HepG2 (cell line): ENCODE data around the gene TAF13. TPM values are rescaled to one million over a fixed set of nuclear protein-coding genes. Genes with fewer than 3 reads are reported as not detected.

Experiments used
- ATAC-seq: fragments of 200-7000 bp; cut with Tn5 transposase; 3 replicates; pipeline ENCODE4 v1.9.1; 2020; ENCODE audit warnings: mild to moderate bottlenecking, moderate library complexity
- BruUV-seq: library from RNA; stranded (reverse); fragments of 400-500 nt; replicated peaks from 2 replicates; lab custom pipeline; 2021; lab: Mats Ljungman, UMichigan
- CTCF ChIA-PET: fragments of 300-600 bp; formaldehyde crosslinking; extraction: SDS; loops from one replicate; lab custom pipeline; 2021; ENCODE audit warnings: low total read pairs, inconsistent platforms, low intra/inter-chr PET ratio; lab: Yijun Ruan, JAX
- POLR2A ChIA-PET: fragments of 350-600 bp; sonication (Branson Sonifier 250); formaldehyde crosslinking; loops from one replicate; lab custom pipeline; 2020; ENCODE audit warnings: antibody characterized with exemption, inconsistent platforms; lab: Yijun Ruan, JAX
- DNase-seq: peaks from one replicate; pipeline ENCODE4 v3.0.0-alpha.2; 2015; ENCODE audit warnings: low spot score
- FAIRE-seq: peaks from 3 replicates; lab custom pipeline; 2011; peaks lifted over from hg19 to GRCh38; lab: Jason Lieb, UNC
- H2AFZ ChIP-seq: one replicate; pipeline ENCODE4 v1.6.1; 2011; ENCODE audit warnings: low read length, inconsistent platforms
- H3K27ac ChIP-seq: fragments of 300-600 bp; 3 replicates; pipeline ENCODE4 v1.8.0; 2011; ENCODE audit warnings: mixed run types, mild to moderate bottlenecking, mixed read lengths, low read length, inconsistent platforms; ENCODE audit not compliant: insufficient read depth; ENCODE audit errors: extremely low read length
- H3K27me3 ChIP-seq, 2 experiments: fragments of 200-600 bp in 1 of 2; 2 replicates in 1 of 2; 3 replicates in 1 of 2; pipeline versions ENCODE4 v1.6.0 to v1.8.0; 2011; ENCODE audit warnings: low read length in 2 of 2, mild to moderate bottlenecking in 2 of 2, moderate library complexity in 2 of 2, inconsistent platforms in 1 of 2; ENCODE audit not compliant: insufficient read depth in 2 of 2, control insufficient read depth in 1 of 2
- H3K36me3 ChIP-seq, 2 experiments: fragments of 200-600 bp in 1 of 2; replicated peaks in 1 of 2; 2 replicates in 1 of 2; 3 replicates in 1 of 2; pipeline versions ENCODE4 v1.5.1 to v1.8.0; 2011; ENCODE audit warnings: low read length in 2 of 2, inconsistent platforms in 1 of 2; ENCODE audit not compliant: insufficient read depth in 2 of 2, control insufficient read depth in 1 of 2
- H3K4me1 ChIP-seq: 2 replicates; pipeline ENCODE4 v1.5.1; 2012; ENCODE audit warnings: low read length, inconsistent platforms; ENCODE audit not compliant: insufficient read depth
- H3K4me2 ChIP-seq: 2 replicates; pipeline ENCODE4 v1.6.0; 2011; ENCODE audit warnings: low read depth, low read length, inconsistent platforms
- H3K4me3 ChIP-seq, 3 experiments: fragments of 200-600 bp in 1 of 3; sonication (generic), shearing (Covaris generic) in 1 of 3; replicated peaks in 1 of 3; 2 replicates each; pipeline ENCODE4 v1.5.1; 2011 to 2016; ENCODE audit warnings: low read length in 3 of 3, inconsistent platforms in 2 of 3, low read depth in 2 of 3, mild to moderate bottlenecking in 2 of 3, control low read depth in 1 of 3, mixed read lengths in 1 of 3; ENCODE audit not compliant: insufficient read depth in 1 of 3
- H3K79me2 ChIP-seq: one replicate; pipeline ENCODE4 v1.6.1; 2011; ENCODE audit warnings: low read length, inconsistent platforms; ENCODE audit not compliant: insufficient read depth
- H3K9ac ChIP-seq: 2 replicates; pipeline ENCODE4 v1.6.0; 2011; ENCODE audit warnings: mild to moderate bottlenecking, low read depth, low read length, inconsistent platforms; ENCODE audit not compliant: insufficient read depth
- H3K9me3 ChIP-seq: 2 replicates; pipeline ENCODE4 v1.5.1; 2012; ENCODE audit warnings: mild to moderate bottlenecking, low read length
- H4K20me1 ChIP-seq: 2 replicates; pipeline ENCODE4 v1.6.0; 2011; ENCODE audit warnings: inconsistent platforms, mild to moderate bottlenecking, low read length, moderate library complexity; ENCODE audit not compliant: insufficient read depth
- HES4 ChIP-seq: sonication (generic); formaldehyde crosslinking; IDR thresholded peaks from 2 replicates; pipeline ENCODE4 v1.9.0; 2021; ENCODE audit warnings: mild to moderate bottlenecking, missing genetic modification reagents, borderline replicate concordance
- HOXA9 ChIP-seq: sonication (generic); formaldehyde crosslinking; IDR thresholded peaks from 2 replicates; pipeline ENCODE4 v1.8.1; 2022; ENCODE audit warnings: missing genetic modification reagents, mild to moderate bottlenecking, moderate library complexity, borderline replicate concordance
- MLXIP ChIP-seq: sonication (generic); formaldehyde crosslinking; IDR thresholded peaks from 2 replicates; pipeline ENCODE4 v1.9.0; 2021; ENCODE audit warnings: missing genetic modification reagents, borderline replicate concordance
- RBM22 ChIP-seq: fragments of 200-400 bp; formaldehyde crosslinking; optimal IDR thresholded peaks from 2 replicates; pipeline ENCODE3; 2017; ENCODE audit warnings: mild to moderate bottlenecking, low read length, moderate library complexity
- TBP ChIP-seq: sonication (generic); formaldehyde crosslinking; IDR thresholded peaks from 2 replicates; pipeline ENCODE4 v1.5.0; 2020; ENCODE audit warnings: missing genetic modification reagents
- ZNF292 ChIP-seq: sonication (generic); formaldehyde crosslinking; IDR thresholded peaks from 2 replicates; pipeline ENCODE4 v1.8.1; 2022; ENCODE audit warnings: mild to moderate bottlenecking, low read depth, missing genetic modification reagents, borderline replicate concordance
- ZNF749 ChIP-seq: sonication (generic); formaldehyde crosslinking; IDR thresholded peaks from 2 replicates; pipeline ENCODE4 v1.8.0; 2022; ENCODE audit warnings: mild to moderate bottlenecking, missing genetic modification reagents, moderate library complexity, borderline replicate concordance
- ZNF772 ChIP-seq: sonication (generic); formaldehyde crosslinking; IDR thresholded peaks from 2 replicates; pipeline ENCODE4 v1.5.0; 2020; ENCODE audit warnings: mild to moderate bottlenecking, missing genetic modification reagents
- ZSCAN9 ChIP-seq: IDR thresholded peaks from 2 replicates; pipeline ENCODE4 v1.6.1; 2016; ENCODE audit warnings: borderline replicate concordance
- WGBS: methylation state at CpG from one replicate; pipeline ENCODE4 v1.1.6; 2017; ENCODE audit warnings: low lambda C conversion rate; 5-methylcytosine and 5-hydroxymethylcytosine counted together
- in situ Hi-C: cut with HindIII; loops from 2 replicates; pipeline ENCODE4 v1.10.0; 2017; ENCODE audit warnings: low pct_unique_long_range_greater_than_20kb; ENCODE audit not compliant: extremely low pct_ligation_motif_present
- intact Hi-C: fragments of 100-400 bp; cut with micrococcal nuclease; formaldehyde crosslinking; loops from one replicate; pipeline ENCODE4 v1.10.0; 2022; ENCODE audit not compliant: unreplicated experiment
- polyA plus RNA-seq, 8 experiments: library from polyadenylated mRNA; depleted of rRNA in 3 of 8; stranded (reverse) in 7 of 8; unstranded in 1 of 8; fragments of >200 nt; fragmentation: Illumina TruSeq in 4 of 8; extraction: Trizol in 4 of 8; gene quantifications; 2 replicates each; pipeline versions ENCODE4 v1.2.1 to v1.2.3, GENCODE V29; 2011 to 2016; ENCODE audit warnings: low read depth in 4 of 8, missing spikeins in 1 of 8, mixed read lengths in 1 of 8; ENCODE audit not compliant: insufficient read depth in 1 of 8
- total RNA-seq, 5 experiments: library from RNA; depleted of rRNA; stranded (reverse); fragments of >200 nt; fragmentation: Illumina TruSeq; extraction: Trizol; gene quantifications; 2 replicates each; pipeline ENCODE4 v1.2.3, GENCODE V29; 2016; ENCODE audit warnings: low read depth in 1 of 5
- TF ChIP-seq, protein P1 (sequence below): sonication (generic); formaldehyde crosslinking; IDR thresholded peaks from 2 replicates; pipeline ENCODE4 v1.5.1; 2020; ENCODE audit warnings: mild to moderate bottlenecking, missing genetic modification reagents, moderate library complexity
- TF ChIP-seq, protein P2 (sequence below): IDR thresholded peaks from 2 replicates; pipeline ENCODE4 v1.6.1; 2016
- TF ChIP-seq, protein P3 (sequence below), 2 experiments: sonication (generic) in 1 of 2; formaldehyde crosslinking in 1 of 2; IDR thresholded peaks; 2 replicates each; pipeline versions ENCODE4 v1.4.0 to v1.6.1; 2018 to 2020; ENCODE audit warnings: missing genetic modification reagents in 2 of 2, borderline replicate concordance in 1 of 2, low read depth in 1 of 2, mild to moderate bottlenecking in 1 of 2, missing biosample characterization in 1 of 2

TAF13 gene
- total and polyA plus RNA-seq, 2 of the 13 experiments (the other 11 are each of a cell fraction or from before 2014, with no cell fraction given), result 11.5 to 36.3 TPM

DNA sequence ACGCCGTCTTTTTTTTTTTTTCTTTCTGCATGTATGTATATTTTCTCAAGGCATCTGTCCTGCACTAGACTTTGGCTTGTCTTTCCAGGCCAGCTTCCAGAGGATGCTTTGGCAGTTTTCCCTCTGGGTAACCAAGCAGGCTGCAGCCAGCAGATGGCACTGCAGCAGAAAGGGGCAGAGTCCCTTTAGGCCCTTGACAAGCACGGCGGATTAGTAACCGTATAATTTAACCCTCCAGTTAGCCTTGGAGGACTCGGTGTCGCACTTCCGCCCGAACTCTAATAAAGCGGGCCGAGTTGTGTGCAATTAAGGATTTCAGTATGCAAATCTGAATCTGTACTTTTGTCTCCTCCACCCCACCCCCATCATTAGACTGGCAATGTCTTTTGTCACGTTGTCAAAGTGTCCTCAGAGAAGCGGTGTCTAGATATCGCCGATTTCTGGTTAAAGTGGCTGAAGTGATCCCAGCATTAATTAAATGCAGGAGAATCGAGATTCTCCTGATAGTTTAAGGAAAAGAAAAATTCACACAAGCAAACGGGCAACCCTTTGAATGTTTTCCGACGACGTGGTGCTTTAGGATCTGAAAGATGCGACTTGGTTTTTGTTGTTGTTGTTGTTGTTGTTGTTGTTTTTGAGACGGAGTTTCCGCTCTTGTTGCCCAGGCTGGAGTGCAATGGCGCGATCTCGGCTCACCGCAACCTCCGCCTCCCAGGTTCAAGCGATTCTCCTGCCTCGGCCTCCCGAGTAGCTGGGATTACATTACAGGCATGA, 13.6 kb upstream of the TAF13 start (continued):
- TF ChIP-seq, protein P1, sequence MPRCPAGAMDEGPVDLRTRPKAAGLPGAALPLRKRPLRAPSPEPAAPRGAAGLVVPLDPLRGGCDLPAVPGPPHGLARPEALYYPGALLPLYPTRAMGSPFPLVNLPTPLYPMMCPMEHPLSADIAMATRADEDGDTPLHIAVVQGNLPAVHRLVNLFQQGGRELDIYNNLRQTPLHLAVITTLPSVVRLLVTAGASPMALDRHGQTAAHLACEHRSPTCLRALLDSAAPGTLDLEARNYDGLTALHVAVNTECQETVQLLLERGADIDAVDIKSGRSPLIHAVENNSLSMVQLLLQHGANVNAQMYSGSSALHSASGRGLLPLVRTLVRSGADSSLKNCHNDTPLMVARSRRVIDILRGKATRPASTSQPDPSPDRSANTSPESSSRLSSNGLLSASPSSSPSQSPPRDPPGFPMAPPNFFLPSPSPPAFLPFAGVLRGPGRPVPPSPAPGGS (CRISPR knock-in tag), result no peak
- TF ChIP-seq ZNF772 (CRISPR knock-in tag) (peak; percentile 62; the same call in 1 of the 2 replicates), RBM22 (no peak), ZNF749 (CRISPR knock-in tag) (no peak), TBP (CRISPR knock-in tag) (no peak), HES4 (CRISPR knock-in tag) (no peak)
- TF ChIP-seq, protein P2, sequence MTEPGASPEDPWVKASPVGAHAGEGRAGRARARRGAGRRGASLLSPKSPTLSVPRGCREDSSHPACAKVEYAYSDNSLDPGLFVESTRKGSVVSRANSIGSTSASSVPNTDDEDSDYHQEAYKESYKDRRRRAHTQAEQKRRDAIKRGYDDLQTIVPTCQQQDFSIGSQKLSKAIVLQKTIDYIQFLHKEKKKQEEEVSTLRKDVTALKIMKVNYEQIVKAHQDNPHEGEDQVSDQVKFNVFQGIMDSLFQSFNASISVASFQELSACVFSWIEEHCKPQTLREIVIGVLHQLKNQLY (CRISPR knock-in tag), result no peak

DNA sequence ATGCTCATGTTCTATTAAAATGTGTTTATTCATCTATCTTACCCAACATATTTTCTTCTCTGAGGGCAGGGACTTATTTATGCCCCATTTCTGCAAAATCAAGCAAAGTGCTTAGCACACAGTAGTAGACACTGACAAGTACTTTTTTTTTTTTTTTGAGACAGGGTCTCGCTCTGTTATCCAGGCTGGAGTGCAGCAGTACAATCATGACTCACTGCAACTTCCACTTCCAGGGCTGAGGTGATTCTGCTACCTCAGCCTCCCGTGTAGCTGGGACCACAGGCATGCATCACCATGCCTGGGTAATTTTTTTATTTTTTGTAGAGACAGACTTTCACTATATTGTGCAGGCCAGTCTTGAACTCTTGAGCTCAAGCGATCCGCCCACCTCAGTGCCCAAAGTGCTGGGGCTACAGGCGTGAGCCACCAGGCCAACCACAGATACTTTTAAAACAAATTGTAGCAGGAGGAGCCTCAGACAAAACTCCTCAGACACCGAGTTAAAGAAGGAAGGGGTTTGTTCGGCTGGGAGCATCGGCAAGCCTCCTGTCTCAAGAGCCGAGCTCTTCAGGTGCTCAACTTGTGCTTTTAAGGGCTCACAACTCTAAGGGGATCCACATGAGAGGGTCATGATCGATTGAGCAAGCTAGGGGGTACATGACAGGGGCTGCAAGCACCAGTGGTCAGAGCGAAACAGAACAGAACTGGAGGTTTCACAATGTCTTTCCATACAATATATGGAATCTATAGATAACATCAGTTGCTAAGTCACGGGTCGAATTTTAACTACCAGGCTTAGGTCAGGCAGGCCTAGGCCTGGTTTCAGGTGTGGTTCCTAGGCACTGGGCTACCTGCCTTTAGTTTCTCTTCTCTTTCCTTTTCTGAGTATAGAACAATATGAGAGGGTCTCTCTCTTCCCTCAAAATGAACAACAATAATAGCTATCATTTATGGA, 9.0 kb upstream of the TAF13 start:
- CTCF ChIA-PET, result no interaction called here
- TF ChIP-seq ZSCAN9 (CRISPR knock-in tag) (no peak), ZNF292 (CRISPR knock-in tag) (peak; percentile 41; the same call in 1 of the 2 replicates), MLXIP (CRISPR knock-in tag) (no peak), HOXA9 (CRISPR knock-in tag) (no peak)
- TF ChIP-seq, protein P3, sequence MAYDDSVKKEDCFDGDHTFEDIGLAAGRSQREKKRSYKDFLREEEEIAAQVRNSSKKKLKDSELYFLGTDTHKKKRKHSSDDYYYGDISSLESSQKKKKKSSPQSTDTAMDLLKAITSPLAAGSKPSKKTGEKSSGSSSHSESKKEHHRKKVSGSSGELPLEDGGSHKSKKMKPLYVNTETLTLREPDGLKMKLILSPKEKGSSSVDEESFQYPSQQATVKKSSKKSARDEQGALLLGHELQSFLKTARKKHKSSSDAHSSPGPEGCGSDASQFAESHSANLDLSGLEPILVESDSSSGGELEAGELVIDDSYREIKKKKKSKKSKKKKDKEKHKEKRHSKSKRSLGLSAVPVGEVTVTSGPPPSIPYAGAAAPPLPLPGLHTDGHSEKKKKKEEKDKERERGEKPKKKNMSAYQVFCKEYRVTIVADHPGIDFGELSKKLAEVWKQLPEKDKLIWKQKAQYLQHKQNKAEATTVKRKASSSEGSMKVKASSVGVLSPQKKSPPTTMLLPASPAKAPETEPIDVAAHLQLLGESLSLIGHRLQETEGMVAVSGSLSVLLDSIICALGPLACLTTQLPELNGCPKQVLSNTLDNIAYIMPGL (CRISPR knock-in tag; IDR thresholded peaks at IDR 0.05; ENCODE audit: borderline replicate concordance in 1 of 2, low read depth in 1 of 2), result 0 out of 4 replicates have a peak, but pooled peaks of 1 of the 2 experiments have one; percentile 42

More for the DNA sequence above, 9.0 kb upstream of the TAF13 start:
- POLR2A ChIA-PET, result interaction anchor here (1.5 to 4.0 kb wide), 3 partner anchors 9 to 43 kb away, joined by 4 to 26 read pairs (median 15); partner anchors contain the start of genes TAF13 and WDR47
- peaks cover 4% of the 10 kb centered on the region for H3K79me2 ChIP-seq
- no peaks in the 10 kb centered on the region for H4K20me1 ChIP-seq
- FAIRE-seq, result no peak
- DNase-seq, result peak; percentile 62
- peak overlapping the region; percentile 61 for H3K9ac ChIP-seq
- peak; percentile 60 for ATAC-seq
- in situ Hi-C loops, result no loop called here
- BruUV-seq, result no TSS peak
- H3K36me3 ChIP-seq, result no peaks in the 10 kb centered on the region
- peaks cover 47% of the 10 kb centered on the region for H3K4me1 ChIP-seq
- peak overlapping the region; percentile 74 for H3K4me2 ChIP-seq
- intact Hi-C loops, result no loop called here
- H3K4me3 ChIP-seq, result peak overlapping the region; percentile 20 to 57 (median 42); a peak in 5 of 6 replicates
- 5% methylated on average over 11 of the region's 13 CpGs for WGBS
- H3K27me3 ChIP-seq, result no peaks in the 10 kb centered on the region
- peak overlapping the region; percentile 49 for H3K27ac ChIP-seq
- peak overlapping the region; percentile 88 for H2AFZ ChIP-seq
- no peaks in the 10 kb centered on the region for H3K9me3 ChIP-seq
